IPS DF 19.7 (cell line): Measurements from ENCODE around the gene MYO1C.
"Not testable (repeated sequence)": the region's sequence is repeated elsewhere in the genome, so short reads cannot be mapped to it uniquely, and the experiment has no call there.

Experiments
- DNase-seq: peaks from one replicate; pipeline ENCODE4 v3.0.0-alpha.2; 2013; ENCODE audit warnings: low read depth, low spot score

The MYO1C gene, protein sequence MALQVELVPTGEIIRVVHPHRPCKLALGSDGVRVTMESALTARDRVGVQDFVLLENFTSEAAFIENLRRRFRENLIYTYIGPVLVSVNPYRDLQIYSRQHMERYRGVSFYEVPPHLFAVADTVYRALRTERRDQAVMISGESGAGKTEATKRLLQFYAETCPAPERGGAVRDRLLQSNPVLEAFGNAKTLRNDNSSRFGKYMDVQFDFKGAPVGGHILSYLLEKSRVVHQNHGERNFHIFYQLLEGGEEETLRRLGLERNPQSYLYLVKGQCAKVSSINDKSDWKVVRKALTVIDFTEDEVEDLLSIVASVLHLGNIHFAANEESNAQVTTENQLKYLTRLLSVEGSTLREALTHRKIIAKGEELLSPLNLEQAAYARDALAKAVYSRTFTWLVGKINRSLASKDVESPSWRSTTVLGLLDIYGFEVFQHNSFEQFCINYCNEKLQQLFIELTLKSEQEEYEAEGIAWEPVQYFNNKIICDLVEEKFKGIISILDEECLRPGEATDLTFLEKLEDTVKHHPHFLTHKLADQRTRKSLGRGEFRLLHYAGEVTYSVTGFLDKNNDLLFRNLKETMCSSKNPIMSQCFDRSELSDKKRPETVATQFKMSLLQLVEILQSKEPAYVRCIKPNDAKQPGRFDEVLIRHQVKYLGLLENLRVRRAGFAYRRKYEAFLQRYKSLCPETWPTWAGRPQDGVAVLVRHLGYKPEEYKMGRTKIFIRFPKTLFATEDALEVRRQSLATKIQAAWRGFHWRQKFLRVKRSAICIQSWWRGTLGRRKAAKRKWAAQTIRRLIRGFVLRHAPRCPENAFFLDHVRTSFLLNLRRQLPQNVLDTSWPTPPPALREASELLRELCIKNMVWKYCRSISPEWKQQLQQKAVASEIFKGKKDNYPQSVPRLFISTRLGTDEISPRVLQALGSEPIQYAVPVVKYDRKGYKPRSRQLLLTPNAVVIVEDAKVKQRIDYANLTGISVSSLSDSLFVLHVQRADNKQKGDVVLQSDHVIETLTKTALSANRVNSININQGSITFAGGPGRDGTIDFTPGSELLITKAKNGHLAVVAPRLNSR

DNA sequence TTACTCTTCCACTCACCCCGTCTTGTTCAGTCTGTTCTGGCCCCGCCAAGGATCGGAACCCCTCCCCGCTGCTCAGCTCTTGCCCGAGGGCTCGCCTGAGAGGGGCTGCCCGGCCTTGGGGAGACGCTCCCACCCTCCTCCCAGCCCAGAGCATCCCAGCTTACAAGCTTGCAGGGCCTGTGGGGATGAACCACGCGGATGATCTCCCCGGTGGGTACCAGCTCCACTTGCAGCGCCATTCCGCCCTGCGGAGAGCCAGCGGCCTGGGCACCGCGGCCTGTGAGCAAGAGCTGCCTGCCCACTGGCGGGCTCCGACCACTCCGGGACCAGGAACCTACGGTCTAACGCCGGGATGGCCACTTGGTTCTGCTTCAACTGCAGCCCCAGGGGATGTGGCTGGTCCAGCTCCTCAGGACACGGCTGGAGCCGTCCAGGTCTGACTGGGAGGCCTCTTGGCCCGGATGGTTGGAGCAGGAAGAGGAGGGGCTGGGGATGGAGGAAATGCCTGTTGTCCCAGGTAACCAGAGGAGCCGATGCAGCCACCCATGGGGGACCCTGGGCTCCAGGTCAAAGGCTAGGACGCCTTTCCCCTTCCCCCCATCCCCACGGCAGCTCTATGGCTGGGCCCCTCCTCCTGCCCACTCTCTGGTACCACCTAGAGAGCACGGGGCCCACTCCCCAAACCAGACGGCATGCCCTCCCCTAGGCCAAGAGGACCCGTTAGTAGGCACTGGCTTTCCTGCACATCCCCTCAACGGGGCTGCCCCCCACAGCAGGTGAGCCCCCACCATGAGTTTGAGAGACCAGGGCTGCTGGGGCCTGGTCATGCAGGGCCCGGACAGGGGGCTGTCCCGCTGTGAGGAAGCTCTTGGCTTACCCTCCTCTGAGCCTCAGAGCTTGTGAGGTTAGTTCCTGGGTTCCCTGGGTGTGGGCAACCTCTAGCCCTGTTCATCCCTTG is at the start of gene MYO1C:
Gene MYO1C (minus strand): TSS at position 438 of the 958 bp plus-strand sequence. CDS start 199 bp downstream, at position 239.
- no peak for DNase-seq

DNA sequence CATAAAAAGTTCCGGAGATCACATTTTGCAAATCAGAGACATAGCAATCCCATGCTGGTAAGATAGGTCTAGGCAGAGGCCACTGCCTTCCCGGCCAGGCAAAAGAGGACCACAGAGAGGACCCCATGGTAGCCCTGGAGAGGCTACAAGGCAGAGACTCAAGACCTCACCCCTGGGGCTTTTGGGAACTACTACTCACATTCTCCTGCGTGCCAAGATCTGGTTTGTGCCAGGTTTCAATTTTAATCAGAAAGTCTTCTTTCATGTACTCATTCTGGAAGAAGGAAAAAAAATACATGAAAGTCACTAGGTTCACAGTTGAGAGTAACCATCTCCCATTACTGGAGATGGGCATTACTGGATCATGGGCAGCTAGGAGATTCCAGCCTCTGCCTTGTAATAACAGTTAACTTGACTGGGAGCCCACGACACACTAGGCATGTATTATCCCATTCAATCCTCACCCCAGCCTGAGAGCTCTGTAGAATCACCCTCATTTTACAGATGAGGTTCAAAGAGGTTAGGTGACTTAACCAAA is 49.0 kb upstream of the MYO1C start:
- no peak for DNase-seq

DNA sequence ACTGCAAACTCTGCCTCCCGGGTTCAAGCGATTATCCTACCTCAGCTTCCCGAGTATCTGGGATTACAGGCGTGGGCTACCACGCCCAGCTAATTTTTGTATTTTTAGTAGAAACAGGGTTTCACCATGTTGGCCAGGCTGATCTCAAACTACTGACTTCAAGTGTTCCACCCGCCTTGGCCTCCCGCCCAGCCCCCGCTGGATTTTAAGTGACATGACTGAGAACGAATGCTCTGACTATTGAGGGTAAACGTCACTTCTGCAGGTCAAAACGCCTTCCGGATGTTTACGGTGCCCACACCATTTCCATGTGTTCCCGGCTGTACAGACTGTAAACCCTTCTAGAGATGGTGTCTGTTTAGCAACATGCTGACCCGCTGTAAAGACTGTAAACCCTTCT is 47.3 kb upstream of the MYO1C start:
- DNase-seq = no peak

DNA sequence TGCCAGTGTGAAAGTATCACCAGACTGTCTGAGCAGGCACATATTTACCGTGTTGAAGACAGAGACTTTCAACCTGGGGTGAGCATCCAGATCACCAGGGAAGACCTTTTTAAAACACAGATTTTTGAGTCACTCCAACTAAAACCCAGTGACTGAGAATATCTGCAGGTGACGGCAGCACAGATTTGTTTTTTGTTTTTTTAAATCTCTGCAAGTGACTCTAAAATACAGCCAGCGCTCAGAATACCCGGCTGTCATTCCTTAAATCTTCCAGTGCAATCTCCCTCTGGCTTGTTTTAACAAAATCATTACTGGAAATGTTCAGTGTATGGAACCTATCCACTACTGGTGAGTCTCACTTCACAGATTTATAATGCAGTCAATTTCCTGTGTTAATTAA is 43.3 kb upstream of the MYO1C start:
- DNase-seq = no peak

DNA sequence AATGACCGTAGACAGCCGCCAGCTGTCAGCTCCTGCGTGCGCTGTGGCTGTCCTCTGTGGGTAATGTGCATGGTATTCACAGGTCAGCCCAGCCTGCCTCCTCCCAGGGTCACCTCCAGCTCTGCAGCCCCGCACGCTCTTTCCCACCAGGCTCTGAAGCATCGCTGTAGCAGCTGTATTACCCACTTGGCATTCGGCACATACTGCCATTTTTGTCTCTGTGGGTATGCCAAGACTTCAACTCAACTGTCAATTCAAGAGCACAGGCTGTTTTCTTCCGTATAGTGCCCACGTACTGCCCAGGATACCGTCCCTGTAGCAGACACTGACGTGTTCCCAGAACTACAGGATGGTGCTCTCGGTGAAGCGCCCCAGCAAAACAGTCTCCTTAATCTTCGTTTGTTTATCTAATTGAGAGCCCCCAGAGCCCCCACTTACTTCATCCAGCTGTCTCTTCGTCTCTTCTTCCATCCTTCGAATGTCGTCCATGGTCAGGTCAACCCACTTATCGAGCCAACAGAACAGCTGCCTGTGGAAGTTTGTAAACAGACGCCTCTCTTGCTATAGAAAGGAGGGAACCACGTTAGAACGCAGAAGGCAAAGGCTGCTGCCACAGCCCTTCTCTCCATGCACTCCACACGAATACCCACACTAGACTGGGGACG is 41.3 kb upstream of the MYO1C start:
- DNase-seq = no peak

DNA sequence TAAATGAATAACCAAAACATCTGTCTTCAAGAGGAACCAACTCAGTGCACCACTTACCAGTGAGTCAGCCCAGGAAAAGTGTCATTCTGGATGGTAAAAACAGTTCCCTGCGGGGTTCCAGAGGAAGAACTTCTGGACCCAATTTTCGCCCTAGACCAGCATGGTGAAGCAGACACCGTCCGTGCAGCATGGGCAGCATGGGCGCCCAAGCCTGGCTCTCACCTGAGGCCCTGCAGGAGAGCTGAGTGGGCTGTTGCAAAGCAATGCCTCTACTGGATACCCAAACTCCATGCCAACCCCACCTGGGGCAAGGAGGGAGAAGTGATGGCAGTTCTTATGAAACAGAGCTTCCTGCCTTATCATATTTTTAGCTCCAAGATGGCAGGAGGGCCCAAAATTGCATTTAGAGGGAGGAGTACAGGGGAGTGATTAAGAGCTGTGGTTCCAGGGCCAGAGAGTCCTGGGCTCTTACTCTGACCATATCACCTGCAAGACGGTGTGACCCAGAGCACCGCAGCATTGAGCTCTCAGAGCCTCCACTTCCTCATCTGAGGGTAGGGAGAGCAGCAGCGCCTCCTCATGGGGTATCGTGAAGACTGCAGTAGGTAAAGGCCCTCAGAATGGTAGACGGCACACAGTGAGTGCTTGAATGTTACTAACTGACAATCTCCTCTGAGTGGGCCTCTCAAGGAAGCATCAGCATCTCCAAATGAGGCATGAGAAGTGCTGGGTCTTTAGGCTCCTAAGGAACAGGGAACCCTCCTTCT is 40.5 kb upstream of the MYO1C start:
- peak; percentile 23 for DNase-seq

DNA sequence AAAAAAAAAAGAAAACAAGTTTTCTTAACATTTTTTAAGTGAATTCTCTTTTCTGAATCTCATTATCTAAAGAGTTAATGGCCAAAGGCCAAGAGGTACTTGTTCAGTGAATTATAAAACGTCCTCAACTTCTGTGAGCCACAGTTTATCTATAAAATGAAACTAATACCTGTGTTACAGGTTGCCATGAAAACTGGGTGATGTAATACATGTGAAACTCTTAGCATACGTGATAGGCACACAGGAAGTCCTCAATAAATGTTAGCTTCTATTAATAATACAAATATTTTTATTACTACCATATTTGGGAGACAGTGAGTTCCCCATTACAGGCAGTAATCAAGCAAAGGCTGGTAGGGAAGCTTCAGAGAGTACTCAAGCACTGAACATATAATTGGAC is 37.4 kb upstream of the MYO1C start:
- DNase-seq = no peak

DNA sequence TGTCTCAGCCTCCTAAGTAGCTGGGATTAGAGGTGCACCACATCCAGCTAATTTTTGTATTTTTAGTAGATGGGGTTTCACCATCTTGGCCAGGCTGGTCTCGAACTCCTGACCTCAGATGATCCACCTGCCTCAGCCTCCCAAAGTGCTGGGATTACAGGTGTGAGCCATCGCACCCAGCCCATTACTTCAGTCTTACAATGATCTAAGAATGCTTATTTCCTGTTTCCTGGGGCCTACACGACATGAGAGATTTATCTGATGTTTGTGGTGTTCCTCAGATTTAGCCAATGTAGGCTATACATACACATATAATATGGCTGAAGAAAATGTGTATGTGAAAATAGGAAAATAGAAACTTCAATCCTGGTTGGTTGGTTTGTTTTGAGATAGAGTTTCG is 34.4 kb upstream of the MYO1C start:
- not testable (repeated sequence) for DNase-seq

DNA sequence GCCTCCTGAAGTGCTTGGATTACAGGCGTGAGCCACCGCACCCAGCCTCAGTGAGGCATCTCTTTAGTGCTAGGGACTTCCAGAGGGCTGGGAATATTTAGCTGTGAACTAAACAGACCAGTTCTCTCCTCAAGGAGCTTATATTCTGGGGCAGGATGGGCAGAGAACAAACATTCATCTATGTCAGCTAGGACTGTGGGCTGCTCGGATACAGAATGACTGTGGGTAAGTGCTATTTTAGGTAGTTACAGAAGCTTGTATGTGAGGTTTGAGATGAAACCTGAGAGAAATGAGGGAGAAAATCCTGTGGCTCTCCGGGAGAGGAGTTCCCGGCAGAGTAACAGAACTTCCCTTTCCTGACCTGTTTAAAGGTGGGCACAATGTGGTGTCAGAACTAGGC is 30.1 kb upstream of the MYO1C start:
- no peak for DNase-seq

DNA sequence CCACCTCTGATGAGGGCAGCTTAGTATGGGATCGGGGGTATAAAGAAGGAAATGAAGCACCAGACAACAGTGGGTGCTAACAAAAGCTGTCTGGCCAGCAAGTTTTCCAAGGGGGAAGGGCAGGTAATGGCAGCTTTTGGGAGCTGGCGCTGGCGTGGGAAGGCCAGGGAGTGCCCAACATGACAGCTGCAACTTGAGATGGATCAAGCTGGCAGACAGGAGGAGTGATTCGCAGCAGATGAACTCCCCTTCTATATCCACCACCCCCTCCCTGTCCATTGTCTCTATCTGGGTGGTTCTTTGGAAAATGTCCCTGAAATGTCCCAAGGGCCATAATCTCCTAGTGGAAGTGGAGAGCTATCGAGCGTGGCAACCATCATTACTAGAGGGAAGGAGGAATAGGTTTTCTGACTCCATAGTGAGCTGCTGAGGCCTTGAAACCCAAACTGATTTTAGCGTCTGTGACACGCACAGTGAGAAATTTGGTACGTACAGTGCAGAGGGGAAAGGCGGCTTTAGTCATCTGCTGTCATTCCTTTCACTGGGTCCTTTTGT is 28.7 kb upstream of the MYO1C start:
- DNase-seq = no peak

DNA sequence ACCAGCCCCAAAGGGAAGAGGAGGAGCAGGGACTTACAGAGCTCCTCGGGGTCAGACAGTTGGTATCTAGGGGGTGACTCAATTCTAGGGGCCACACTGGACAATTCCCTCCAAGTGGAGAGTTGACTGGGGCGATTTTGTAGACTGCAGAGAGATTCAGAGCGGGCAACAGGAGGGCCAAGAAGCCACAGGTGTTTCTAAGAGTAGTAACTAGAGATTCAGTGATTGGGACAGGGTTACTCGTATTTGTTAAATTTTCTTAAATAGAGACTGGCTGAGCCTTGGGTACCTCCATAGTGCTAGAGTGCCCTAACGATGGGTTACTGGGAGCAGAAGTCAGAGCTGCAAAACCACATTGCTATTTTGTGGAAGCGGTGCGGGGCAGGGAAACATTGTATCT is 27.2 kb upstream of the MYO1C start:
- no peak for DNase-seq

DNA sequence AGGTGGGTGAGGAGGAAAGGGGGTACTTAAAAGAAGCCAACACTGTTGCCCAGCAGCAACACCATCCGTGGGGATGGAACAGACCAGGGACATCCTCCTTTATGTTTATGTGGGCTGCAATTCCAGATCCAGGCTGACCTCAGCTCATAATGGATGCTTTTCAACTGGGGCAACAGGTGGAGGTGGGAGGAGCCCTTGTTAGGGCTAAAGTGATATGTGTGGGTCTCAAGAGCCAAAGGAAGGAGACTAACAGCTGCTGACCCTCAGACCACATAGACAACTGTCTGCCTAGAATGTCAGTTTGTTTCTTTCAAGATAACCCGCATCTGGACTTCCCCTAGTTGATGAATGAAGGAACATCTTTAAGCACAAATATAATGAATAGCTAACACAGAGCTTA is 25.9 kb upstream of the MYO1C start:
- no peak for DNase-seq

DNA sequence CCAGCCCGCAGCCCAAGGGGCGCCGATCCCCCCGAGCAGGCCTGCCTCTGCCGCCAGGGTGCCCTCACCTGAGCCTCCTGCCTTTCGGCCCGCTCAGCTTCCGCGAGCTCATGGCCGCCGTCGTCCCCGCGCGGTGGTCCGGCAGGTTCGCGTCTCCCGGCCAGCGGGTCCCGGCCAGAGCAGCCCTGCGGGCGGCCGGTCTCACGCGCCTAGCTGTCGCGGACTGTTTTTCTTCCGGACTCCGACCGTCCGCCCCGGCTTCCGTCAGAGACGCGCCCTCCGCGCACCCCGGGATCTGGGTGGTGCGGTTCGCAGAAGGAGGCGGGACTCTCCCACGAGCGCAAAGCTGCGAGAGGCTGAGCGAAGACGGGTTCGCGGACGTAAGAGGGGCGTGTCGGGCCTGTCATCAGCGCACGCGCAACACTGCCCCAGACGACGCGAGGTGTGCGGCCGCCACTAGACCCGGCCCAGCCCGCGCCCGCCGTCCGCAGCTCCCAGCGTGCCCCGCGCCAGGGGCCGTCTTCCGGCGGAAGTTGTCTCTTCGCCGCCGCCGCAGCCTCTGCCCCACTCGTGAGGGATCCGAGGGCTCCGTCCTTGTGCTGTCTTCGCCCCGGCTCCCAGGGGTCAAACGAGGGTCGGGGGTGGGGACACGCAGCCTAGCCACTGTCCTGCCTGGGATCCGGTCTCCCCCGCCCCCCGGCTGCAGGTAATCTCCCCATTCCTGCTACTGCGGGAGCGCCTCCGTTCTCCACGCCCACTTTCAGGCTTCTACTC is 24.1 kb upstream of the MYO1C start, which contains the start of gene INPP5K:
Gene INPP5K (minus strand): TSS at position 225 of the 774 bp plus-strand sequence. CDS start 113 bp downstream, at position 112.
- peak; percentile 78 for DNase-seq

DNA sequence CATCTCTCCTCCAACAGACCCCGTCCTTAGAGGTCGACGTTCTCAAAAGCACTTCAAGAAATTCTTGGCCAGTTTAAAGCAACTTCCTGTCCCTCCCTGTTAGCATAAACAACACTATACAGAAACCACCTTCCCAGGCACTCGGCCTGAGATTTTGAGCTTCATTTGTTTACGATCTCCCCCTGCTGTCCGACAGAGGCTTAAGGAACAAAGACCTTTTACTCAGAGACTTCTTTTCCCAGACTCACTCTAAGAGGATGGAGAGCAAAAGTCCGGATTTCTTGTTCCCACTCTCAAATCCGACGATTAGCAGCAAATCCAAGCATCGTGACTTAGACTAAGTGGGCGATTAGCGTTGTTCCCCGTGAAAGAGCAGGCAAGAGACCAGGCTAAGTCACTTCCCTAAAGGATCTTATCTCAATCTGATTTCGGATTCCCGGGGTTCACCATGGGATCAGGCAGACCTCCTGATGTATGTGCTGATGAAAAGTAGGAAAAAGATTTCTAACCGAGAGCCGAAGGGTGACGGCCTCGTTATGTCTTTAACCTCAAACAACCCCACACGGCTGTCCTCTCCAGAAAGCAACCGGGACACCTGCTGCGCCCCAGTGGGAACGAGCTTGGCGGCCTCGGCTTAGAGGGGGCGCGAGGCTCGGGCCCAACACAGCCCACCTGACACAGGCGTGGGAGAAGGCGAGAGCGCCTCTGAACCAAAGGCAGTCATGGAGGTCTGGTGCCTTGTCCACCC is 23.3 kb upstream of the MYO1C start:
- DNase-seq = no peak

DNA sequence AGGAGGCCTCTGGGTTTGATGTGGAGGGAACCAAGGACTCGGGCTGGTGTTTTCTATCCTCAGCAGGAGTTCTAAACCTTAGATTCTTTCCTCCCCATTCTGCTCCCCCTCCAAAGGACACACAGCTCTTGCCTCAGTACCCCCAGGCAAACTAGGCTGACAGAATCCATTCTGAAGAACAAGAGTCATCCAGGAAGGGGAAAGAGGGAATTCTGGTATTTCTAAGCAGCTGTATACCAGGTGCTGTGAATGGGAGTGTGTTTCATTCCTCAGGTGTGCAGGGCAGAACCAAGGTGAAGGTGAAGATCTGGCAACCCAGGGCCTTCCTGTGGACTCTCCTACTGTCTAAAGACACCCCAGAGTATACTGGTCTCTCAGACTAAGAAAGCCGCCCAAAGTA is 19.9 kb upstream of the MYO1C start:
- no peak for DNase-seq

DNA sequence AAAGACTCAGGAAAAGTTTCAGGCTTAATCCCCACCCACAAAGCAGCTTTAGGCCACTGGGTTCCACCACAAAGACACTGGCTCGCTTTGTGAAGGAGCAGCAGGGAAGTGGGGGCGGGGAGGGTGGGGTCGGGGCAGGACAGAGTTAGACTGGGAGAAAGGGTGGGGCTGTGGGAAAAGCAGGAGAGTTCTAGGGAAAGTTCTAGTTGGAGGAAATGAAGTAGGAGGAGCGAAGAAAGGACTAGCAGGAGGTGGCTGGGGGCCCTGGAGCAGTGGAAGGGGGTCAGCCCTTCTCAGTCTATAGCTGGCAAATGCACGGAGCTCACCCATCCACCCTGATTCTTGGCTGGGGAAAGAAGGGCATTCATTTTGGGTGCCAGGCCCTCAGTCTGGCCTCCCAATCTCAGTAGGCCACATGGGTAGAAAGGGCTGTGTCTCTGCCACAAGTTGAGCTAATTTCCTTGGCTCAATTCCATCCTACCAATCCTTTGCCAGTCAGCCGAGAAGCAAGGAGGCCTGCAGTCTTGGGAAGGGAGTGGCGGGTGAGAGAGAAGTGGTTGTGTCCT is 19.4 kb upstream of the MYO1C start:
- no peak for DNase-seq

DNA sequence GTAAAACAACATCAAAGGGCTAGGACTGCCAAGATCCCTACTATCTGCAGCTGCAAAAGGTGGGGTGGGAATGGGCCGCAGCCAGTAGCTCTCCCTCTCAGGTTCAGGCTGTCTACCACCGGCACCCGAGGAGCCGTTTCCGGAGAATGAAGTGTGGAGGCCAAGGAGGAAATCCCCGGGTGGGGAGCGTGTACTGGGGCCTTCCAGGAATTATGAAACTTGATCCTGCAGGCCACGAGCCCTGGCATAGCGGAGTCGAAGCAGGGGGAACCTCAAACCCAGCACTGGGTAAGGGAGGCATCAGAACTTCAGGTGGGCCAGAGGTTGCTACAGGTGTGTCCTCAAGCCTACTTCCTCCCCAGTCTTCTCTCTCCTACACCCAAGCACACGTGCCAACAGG is 18.8 kb upstream of the MYO1C start:
- no peak for DNase-seq
